K562 (cell line): ENCODE results near the gene MACROD2. TPM values are rescaled to one million over a fixed set of nuclear protein-coding genes. Genes with fewer than 3 reads are reported as not detected.

Experiments
- ATAC-seq: fragments of 200-7000 bp; cut with Tn5 transposase; 3 replicates; pipeline ENCODE4 v1.9.1; 2020; ENCODE audit warnings: moderate library complexity
- BruUV-seq: library from RNA; stranded (reverse); fragments of 400-500 nt; replicated peaks from 2 replicates; lab custom pipeline; 2021; lab: Mats Ljungman, UMichigan
- CTCF ChIA-PET: fragments of 300-600 bp; formaldehyde crosslinking; extraction: SDS; loops from one replicate; lab custom pipeline; 2021; ENCODE audit warnings: low intra/inter-chr PET ratio; lab: Yijun Ruan, JAX
- POLR2A ChIA-PET: fragments of 300-600, 350-650 bp; sonication (Branson Sonifier 250); formaldehyde crosslinking; extraction: SDS; loops from one replicate; lab custom pipeline; 2021; ENCODE audit warnings: antibody characterized with exemption, inconsistent platforms; lab: Yijun Ruan, JAX
- DNase-seq, 4 experiments: peaks; one replicate each; pipeline versions ENCODE4 v3.0.0 to v3.0.0-alpha.2; 2011 to 2018; ENCODE audit warnings: low spot score in 3 of 4, mixed read lengths in 3 of 4; ENCODE audit errors: extremely low read depth in 1 of 4
- FAIRE-seq: peaks from 2 replicates; lab custom pipeline; 2011; peaks lifted over from hg19 to GRCh38; lab: Jason Lieb, UNC
- H2AFZ ChIP-seq: 2 replicates; pipeline ENCODE4 v1.6.0; 2011; ENCODE audit warnings: low read depth, low read length, control low read depth, inconsistent platforms
- H3K27ac ChIP-seq: fragments of 200-600 bp; 3 replicates; pipeline ENCODE4 v1.8.0; 2011; ENCODE audit warnings: low read depth, mild to moderate bottlenecking, control low read depth, inconsistent platforms, low read length, moderate library complexity, mixed read lengths; ENCODE audit errors: extremely low read depth
- H3K27me3 ChIP-seq, 2 experiments: fragments of 300-600 bp in 1 of 2; 2 replicates in 1 of 2; 3 replicates in 1 of 2; pipeline versions ENCODE4 v1.6.0 to v1.8.0; 2011; ENCODE audit warnings: inconsistent platforms in 2 of 2, low read length in 2 of 2, mild to moderate bottlenecking in 1 of 2, mixed read lengths in 1 of 2, moderate library complexity in 1 of 2; ENCODE audit not compliant: control insufficient read depth in 2 of 2, insufficient read depth in 2 of 2
- H3K36me3 ChIP-seq: fragments of 300-600 bp; 3 replicates; pipeline ENCODE4 v1.8.0; 2011; ENCODE audit warnings: mild to moderate bottlenecking, low read length, inconsistent platforms; ENCODE audit not compliant: control insufficient read depth, insufficient read depth
- H3K4me1 ChIP-seq, 2 experiments: fragments of 200-600 bp in 1 of 2; replicated peaks in 1 of 2; 2 replicates in 1 of 2; 3 replicates in 1 of 2; pipeline versions ENCODE4 v1.5.1 to v1.8.0; 2011; ENCODE audit warnings: inconsistent platforms in 2 of 2, low read length in 2 of 2, mild to moderate bottlenecking in 1 of 2, mixed read lengths in 1 of 2, moderate library complexity in 1 of 2; ENCODE audit not compliant: control insufficient read depth in 2 of 2, insufficient read depth in 2 of 2
- H3K4me2 ChIP-seq: 2 replicates; pipeline ENCODE4 v1.6.1; 2011; ENCODE audit warnings: low read length, control low read depth, inconsistent platforms, mixed read lengths; ENCODE audit not compliant: insufficient read depth
- H3K4me3 ChIP-seq: fragments of 200-600 bp; sonication (generic), shearing (Covaris generic); 2 replicates; pipeline ENCODE4 v1.5.1; 2016; ENCODE audit warnings: control low read depth, inconsistent platforms
- H3K79me2 ChIP-seq: fragments of 200-600 bp; 3 replicates; pipeline ENCODE4 v1.8.0; 2011; ENCODE audit warnings: low read length, inconsistent platforms; ENCODE audit not compliant: control insufficient read depth, insufficient read depth
- H3K9ac ChIP-seq, 2 experiments: 2 replicates each; pipeline versions ENCODE4 v1.6.0 to v1.6.1; 2011; ENCODE audit warnings: low read depth in 2 of 2, low read length in 2 of 2, control low read depth in 1 of 2, inconsistent platforms in 1 of 2, mild to moderate bottlenecking in 1 of 2, mixed read lengths in 1 of 2; ENCODE audit not compliant: insufficient read depth in 1 of 2
- H3K9me1 ChIP-seq: one replicate; pipeline ENCODE4 v1.6.0; 2011; ENCODE audit warnings: inconsistent platforms, mild to moderate bottlenecking, low read length, moderate library complexity; ENCODE audit not compliant: control insufficient read depth, insufficient read depth
- H3K9me3 ChIP-seq: replicated peaks from 2 replicates; pipeline ENCODE4 v1.5.1; 2011; ENCODE audit warnings: low read depth, low read length, inconsistent platforms; ENCODE audit not compliant: control insufficient read depth, insufficient read depth
- H4K20me1 ChIP-seq: replicated peaks from 2 replicates; pipeline ENCODE4 v1.6.1; 2011; ENCODE audit warnings: low read length, inconsistent platforms, mixed read lengths; ENCODE audit not compliant: control insufficient read depth, insufficient read depth
- IRF2 ChIP-seq: sonication (generic); formaldehyde crosslinking; IDR thresholded peaks from 2 replicates; pipeline ENCODE4 v1.8.1; 2022; ENCODE audit warnings: mild to moderate bottlenecking, missing genetic modification reagents
- MCM3 ChIP-seq: fragments of 450-650 bp; IDR thresholded peaks from 2 replicates; pipeline ENCODE4 v1.6.1; 2016
- RBM17 ChIP-seq: fragments of 200-400 bp; formaldehyde crosslinking; IDR thresholded peaks from 2 replicates; pipeline ENCODE4 v1.6.1; 2017; ENCODE audit warnings: low read depth, mild to moderate bottlenecking, low read length, borderline replicate concordance
- TSC22D4 ChIP-seq: fragments of 450-650 bp; IDR thresholded peaks from 2 replicates; pipeline ENCODE4 v1.6.1; 2016; ENCODE audit warnings: missing genetic modification characterization, missing biosample characterization, control low read depth
- ZBTB5 ChIP-seq: fragments of 450-650 bp; IDR thresholded peaks from 2 replicates; pipeline ENCODE4 v1.6.1; 2017; ENCODE audit warnings: antibody characterized with exemption
- WGBS: fragments of 100-300 bp; shearing (Covaris generic); methylation state at CpG from one replicate; pipeline ENCODE4 v1.1.6; 2016; ENCODE audit warnings: low coverage, mixed read lengths; ENCODE audit not compliant: insufficient coverage; ENCODE audit errors: missing lambda C conversion rate; 5-methylcytosine and 5-hydroxymethylcytosine counted together
- in situ Hi-C: fragments of 300-500 bp; cut with MboI; formaldehyde crosslinking; loops from 4 replicates; pipeline ENCODE4 v1.15.0; 2018; ENCODE audit warnings: inconsistent platforms, mixed read lengths
- intact Hi-C: fragments of 100-400 bp; cut with micrococcal nuclease; formaldehyde crosslinking; loops from 2 replicates; pipeline ENCODE4 v1.14.2; 2022
- polyA plus RNA-seq, 8 experiments: library from polyadenylated mRNA; depleted of rRNA in 4 of 8; stranded (reverse) in 5 of 8; unstranded in 3 of 8; fragments of >200 nt; fragmentation: Nextera tagmentation in 2 of 8; fragmentation: Illumina TruSeq in 1 of 8; extraction: Ambion mirVana in 2 of 8; extraction: Trizol in 1 of 8; gene quantifications; 2 replicates each; pipeline versions ENCODE4 v1.2.1 to v1.2.3, GENCODE V29; 2011 to 2014; ENCODE audit warnings: inconsistent platforms in 1 of 8, missing spikeins in 1 of 8
- total RNA-seq, 7 experiments: library from RNA; depleted of rRNA in 6 of 7; stranded (reverse); fragments of >200 nt in 6 of 7; fragmentation: Illumina TruSeq in 2 of 7; extraction: Trizol in 2 of 7; gene quantifications; 2 replicates each; pipeline versions ENCODE4 v1.2.1 to v1.2.3, GENCODE V29; 2011 to 2021; ENCODE audit warnings: low replicate concordance in 1 of 7

The MACROD2 gene
- total and polyA plus RNA-seq, 9 of the 15 experiments (the other 6 are each of a cell fraction or from before 2014, with no cell fraction given), result not detected

DNA sequence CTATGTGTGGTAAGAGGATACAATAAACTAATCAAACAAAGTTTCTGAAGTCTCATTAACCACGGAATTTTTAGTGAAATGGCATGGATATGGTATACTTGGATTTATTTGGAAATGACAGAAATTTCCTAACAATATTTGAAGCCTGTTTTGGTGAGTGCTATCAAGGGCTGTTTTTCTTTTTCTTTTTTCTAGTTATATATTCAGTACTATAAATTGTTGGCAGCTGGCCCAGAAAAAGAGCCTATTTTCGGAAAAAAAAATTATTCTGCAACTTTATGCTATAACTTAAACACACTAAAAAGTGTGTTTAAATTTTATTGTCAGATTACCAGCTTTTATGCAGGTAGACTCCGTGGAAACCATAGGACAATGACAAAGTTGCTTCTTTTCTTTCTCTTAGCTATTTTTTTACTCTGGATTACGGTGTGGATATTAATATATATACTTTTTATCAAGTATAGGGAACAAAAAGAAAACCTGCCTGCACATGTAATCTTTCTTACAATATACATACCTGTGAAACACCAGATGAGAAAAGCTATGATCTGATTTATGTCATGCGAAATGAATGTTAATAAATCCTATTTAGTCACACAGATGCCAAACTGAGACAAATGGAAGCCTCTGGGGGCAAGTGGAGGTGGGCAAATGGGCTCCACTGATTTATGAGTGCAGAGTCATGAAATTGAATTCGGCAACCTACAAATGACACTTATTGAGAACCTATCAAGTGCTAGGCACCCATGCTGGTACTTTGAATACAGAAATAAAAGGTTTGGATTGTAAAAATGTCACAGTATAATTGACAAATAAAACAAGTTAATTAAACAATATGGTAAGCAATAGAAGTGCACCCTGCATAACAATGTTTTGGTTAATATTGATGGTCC lies 1261.6 kb downstream of the MACROD2 start (continued):
- TF ChIP-seq MCM3, result no peak
- no peak for TF ChIP-seq IRF2 (CRISPR knock-in tag)

DNA sequence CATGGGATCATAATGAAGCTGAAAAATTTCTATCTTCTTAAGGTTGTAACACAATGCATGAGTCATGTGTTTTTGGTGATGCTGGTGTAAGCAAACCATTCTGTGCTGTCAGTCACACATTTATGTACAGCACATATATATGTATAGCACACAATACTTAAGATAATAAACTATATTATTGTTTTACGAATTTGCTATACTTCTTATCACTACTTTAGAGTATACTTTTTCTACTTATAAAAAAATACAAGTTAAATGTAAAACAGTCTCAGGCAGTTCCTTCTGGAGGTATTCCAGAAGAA lies 1262.2 kb downstream of the MACROD2 start:
- ChIA-PET CTCF (no interaction called here), POLR2A (no interaction called here)
- H4K20me1 ChIP-seq, result no peaks in the 10 kb centered on the region
- DNase-seq (no peak), ATAC-seq (no peak), FAIRE-seq (no peak)
- no TSS peak for BruUV-seq
- intact Hi-C loops, result no loop called here
- no peaks in the 10 kb centered on the region for H3K9me3 ChIP-seq
- H3K4me3 ChIP-seq, result no peak overlapping the region
- no peaks in the 10 kb centered on the region for H3K9me1 ChIP-seq
- no peaks in the 10 kb centered on the region for H3K79me2 ChIP-seq
- no peak overlapping the region for H3K9ac ChIP-seq
- 11% methylated on average over 1 of the region's 1 CpG for WGBS
- TF ChIP-seq ZBTB5 (no peak), RBM17 (no peak), TSC22D4 (no peak)
- H2AFZ ChIP-seq, result no peak overlapping the region
- H3K4me1 ChIP-seq, result no peaks in the 10 kb centered on the region
- no peaks in the 10 kb centered on the region for H3K36me3 ChIP-seq
- H3K27me3 ChIP-seq, result no peaks in the 10 kb centered on the region
- in situ Hi-C loops, result no loop called here
- H3K27ac ChIP-seq, result no peak overlapping the region
- no peak overlapping the region for H3K4me2 ChIP-seq
